Measurements from ENCODE around the gene NLGN1. TPM values are rescaled to one million over a fixed set of nuclear protein-coding genes. Genes with fewer than 3 reads are reported as not detected.
A peak's percentile ranks its signal among the peaks of the same experiment; 100 is the strongest.

Gene NLGN1
- total and polyA plus RNA-seq, 4 experiments from 2014 or later, result not detected

DNA sequence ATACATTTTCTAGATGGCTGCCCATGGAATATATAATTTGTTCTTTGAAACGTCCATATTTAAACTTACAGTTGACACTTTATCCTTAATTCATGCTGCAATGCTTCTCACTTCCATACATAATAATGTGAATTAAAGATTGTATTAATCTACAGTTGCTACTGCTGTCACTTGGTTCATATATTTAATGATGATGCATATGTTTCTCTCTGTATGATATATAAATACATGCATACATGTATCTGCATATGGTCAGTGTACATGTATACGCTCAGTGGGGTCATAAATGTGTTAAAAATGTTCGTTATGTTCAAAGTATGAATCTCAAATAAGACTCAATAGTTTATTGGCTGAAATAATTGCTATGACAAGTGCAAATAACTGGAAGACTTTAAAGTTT, 382.5 kb downstream of the NLGN1 start:
- no peaks in the 10 kb centered on the region for H3K4me1 Mint-ChIP-seq
- no peaks in the 10 kb centered on the region for H3K4me1 ChIP-seq (ENCODE audit: insufficient read depth, low read length)
- no peaks in the 10 kb centered on the region for H3K27me3 Mint-ChIP-seq
- intact Hi-C loops (cut with micrococcal nuclease), result no loop called here
- DNase-seq, result no peak
- H3K27ac Mint-ChIP-seq, result no peak overlapping the region
- H3K27me3 ChIP-seq (ENCODE audit: insufficient read depth, low read length), result no peaks in the 10 kb centered on the region
- ChIA-PET POLR2A (ENCODE audit: partially characterized antibody) (no interaction called here), CTCF (ENCODE audit: partially characterized antibody) (no interaction called here)
- no peak overlapping the region for H3K4me3 ChIP-seq (ENCODE audit: low read length in 2 of 2)
- H3K9me3 ChIP-seq (ENCODE audit: control insufficient read depth in 1 of 2, low read length in 2 of 2), result no peaks in the 10 kb centered on the region
- H3K9me3 Mint-ChIP-seq, result peaks cover 0 to 5% (median 0%) of the 10 kb centered on the region in 8 donors
- no peak overlapping the region for H3K4me3 Mint-ChIP-seq
- no peaks in the 10 kb centered on the region for H3K36me3 ChIP-seq (ENCODE audit: insufficient read depth, low read length)
- H3K27ac ChIP-seq (ENCODE audit: low read depth, low read length), result no peak overlapping the region
- H3K36me3 Mint-ChIP-seq, result no peaks in the 10 kb centered on the region

DNA sequence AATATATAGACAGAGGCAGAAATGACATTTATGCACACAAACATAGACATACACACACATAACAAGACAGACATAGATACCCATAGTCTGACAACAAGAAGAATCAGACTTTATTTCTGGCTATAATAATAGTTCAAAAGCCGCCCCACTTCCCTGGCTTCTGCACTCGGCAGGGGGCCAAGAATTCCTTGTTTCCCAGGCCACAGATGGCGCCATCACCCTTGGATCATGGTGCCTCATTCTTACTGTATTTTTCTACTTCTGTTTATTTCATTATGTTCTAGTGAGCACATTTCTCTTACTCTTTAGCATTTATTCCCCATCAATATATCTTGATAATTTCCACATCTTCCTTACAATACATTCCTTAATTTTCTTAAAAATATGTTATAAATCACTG, 387.5 kb downstream of the NLGN1 start:
- CTCF ChIA-PET (ENCODE audit: partially characterized antibody), result no interaction called here
- Histone ChIP-seq H3K9me3 (ENCODE audit: control insufficient read depth in 1 of 2, low read length in 2 of 2) (no peaks in the 10 kb centered on the region), H3K4me3 (ENCODE audit: low read length in 2 of 2) (no peak overlapping the region), H3K36me3 (ENCODE audit: insufficient read depth, low read length) (no peaks in the 10 kb centered on the region), H3K27me3 (ENCODE audit: insufficient read depth, low read length) (no peaks in the 10 kb centered on the region), H3K27ac (ENCODE audit: low read depth, low read length) (no peak overlapping the region), H3K4me1 (ENCODE audit: insufficient read depth, low read length) (no peaks in the 10 kb centered on the region)
- H3K27me3 Mint-ChIP-seq, result no peaks in the 10 kb centered on the region
- H3K9me3 Mint-ChIP-seq, result peaks cover 0 to 2% (median 0%) of the 10 kb centered on the region in 8 donors
- no peaks in the 10 kb centered on the region for H3K36me3 Mint-ChIP-seq
- peak overlapping the region in 1 of 7 donors; percentile 6 for H3K27ac Mint-ChIP-seq
- no peaks in the 10 kb centered on the region for H3K4me1 Mint-ChIP-seq
- no peak for DNase-seq
- no peak overlapping the region for H3K4me3 Mint-ChIP-seq
- intact Hi-C loops (cut with micrococcal nuclease), result no loop called here
- POLR2A ChIA-PET (ENCODE audit: partially characterized antibody), result no interaction called here

DNA sequence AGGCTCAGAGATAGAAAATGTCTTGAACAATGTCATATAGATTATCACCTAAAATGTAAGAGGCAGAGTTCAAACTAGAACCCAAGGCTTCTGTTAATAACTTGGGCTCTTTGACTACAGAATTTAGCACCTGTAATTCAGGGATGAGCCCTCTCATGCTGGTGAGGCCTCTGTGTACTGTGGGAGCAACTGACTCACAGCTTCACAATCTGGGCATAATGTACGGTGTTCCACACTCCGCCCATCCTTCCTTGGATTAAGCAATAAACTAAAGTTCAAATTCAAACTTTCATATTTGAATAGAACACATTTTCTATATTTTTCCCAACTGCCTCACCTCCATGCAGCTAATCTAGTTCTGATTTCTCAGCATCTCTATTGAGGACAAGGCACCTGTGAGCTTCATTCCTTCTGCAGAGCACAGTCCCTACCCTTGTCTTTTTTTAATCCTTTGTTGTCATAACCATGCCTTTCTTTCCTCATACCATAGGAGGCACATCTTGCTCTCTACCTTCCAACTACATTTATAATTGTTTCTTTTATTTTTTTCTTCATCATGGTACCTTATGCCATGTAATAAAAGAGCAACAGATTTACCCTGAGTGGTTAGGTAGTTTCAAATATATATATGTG, 392.1 kb downstream of the NLGN1 start:
- no peaks in the 10 kb centered on the region for H3K27me3 Mint-ChIP-seq
- Histone ChIP-seq H3K36me3 (ENCODE audit: insufficient read depth, low read length) (no peaks in the 10 kb centered on the region), H3K27me3 (ENCODE audit: insufficient read depth, low read length) (no peaks in the 10 kb centered on the region), H3K27ac (ENCODE audit: low read depth, low read length) (no peak overlapping the region), H3K9me3 (ENCODE audit: control insufficient read depth in 1 of 2, low read length in 2 of 2) (no peaks in the 10 kb centered on the region), H3K4me1 (ENCODE audit: insufficient read depth, low read length) (no peaks in the 10 kb centered on the region), H3K4me3 (ENCODE audit: low read length in 2 of 2) (no peak overlapping the region)
- intact Hi-C loops (cut with micrococcal nuclease), result no loop called here
- H3K4me1 Mint-ChIP-seq, result no peaks in the 10 kb centered on the region
- ChIA-PET POLR2A (ENCODE audit: partially characterized antibody) (no interaction called here), CTCF (ENCODE audit: partially characterized antibody) (no interaction called here)
- H3K36me3 Mint-ChIP-seq, result no peaks in the 10 kb centered on the region
- H3K9me3 Mint-ChIP-seq, result peaks cover 0 to 7% (median 0%) of the 10 kb centered on the region in 8 donors
- no peak overlapping the region for H3K27ac Mint-ChIP-seq
- no peak for DNase-seq
- no peak overlapping the region for H3K4me3 Mint-ChIP-seq

DNA sequence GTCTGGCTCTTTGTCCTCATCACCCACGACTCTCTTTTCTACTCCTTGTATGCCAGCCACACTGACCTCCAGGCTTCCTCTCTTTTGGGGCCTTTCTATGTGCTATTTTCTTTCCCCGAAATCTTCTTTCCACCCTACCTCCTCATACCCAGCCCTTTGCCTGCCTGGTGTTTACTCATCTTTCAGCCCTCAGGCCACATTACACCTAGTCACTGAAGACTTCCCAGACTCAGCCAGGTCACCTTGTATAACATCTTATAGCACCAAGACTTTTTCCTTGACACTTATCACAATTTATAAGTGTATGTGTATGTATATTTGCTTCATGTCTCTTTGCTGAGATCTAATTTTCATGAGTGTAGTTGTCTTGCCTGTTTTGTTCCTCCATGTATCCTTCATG, 396.4 kb downstream of the NLGN1 start:
- intact Hi-C loops (cut with micrococcal nuclease), result no loop called here
- H3K27me3 Mint-ChIP-seq, result no peaks in the 10 kb centered on the region
- Histone ChIP-seq H3K4me1 (ENCODE audit: insufficient read depth, low read length) (no peaks in the 10 kb centered on the region), H3K27me3 (ENCODE audit: insufficient read depth, low read length) (no peaks in the 10 kb centered on the region), H3K36me3 (ENCODE audit: insufficient read depth, low read length) (no peaks in the 10 kb centered on the region), H3K9me3 (ENCODE audit: control insufficient read depth in 1 of 2, low read length in 2 of 2) (no peaks in the 10 kb centered on the region), H3K4me3 (ENCODE audit: low read length in 2 of 2) (no peak overlapping the region), H3K27ac (ENCODE audit: low read depth, low read length) (no peak overlapping the region)
- ChIA-PET POLR2A (ENCODE audit: partially characterized antibody) (no interaction called here), CTCF (ENCODE audit: partially characterized antibody) (no interaction called here)
- no peaks in the 10 kb centered on the region for H3K4me1 Mint-ChIP-seq
- H3K36me3 Mint-ChIP-seq, result no peaks in the 10 kb centered on the region
- no peak overlapping the region for H3K27ac Mint-ChIP-seq
- H3K4me3 Mint-ChIP-seq, result no peak overlapping the region
- no peak for DNase-seq
- peaks cover 0 to 7% (median 0%) of the 10 kb centered on the region in 8 donors for H3K9me3 Mint-ChIP-seq

DNA sequence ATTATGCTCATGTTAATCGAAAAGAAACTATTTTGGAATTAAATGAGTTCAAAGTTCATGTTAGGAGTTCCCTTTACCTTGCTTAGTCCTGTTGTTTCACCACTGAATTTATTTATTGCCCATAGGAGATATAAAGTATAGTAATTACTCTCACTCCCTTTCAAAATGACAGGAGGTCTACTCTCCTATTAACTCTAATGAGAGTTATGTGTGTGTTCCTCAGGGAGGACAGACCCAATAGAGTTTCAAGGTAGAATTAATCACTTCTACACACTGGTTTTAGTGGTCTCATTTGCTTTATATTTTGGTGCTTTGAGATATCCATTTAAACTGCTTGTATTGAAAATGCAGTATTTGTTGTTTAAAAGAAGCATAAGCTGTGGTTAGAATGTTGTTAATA, 398.9 kb downstream of the NLGN1 start:
- Histone ChIP-seq H3K27ac (ENCODE audit: low read depth, low read length) (no peak overlapping the region), H3K4me1 (ENCODE audit: insufficient read depth, low read length) (no peaks in the 10 kb centered on the region), H3K4me3 (ENCODE audit: low read length in 2 of 2) (no peak overlapping the region), H3K27me3 (ENCODE audit: insufficient read depth, low read length) (no peaks in the 10 kb centered on the region), H3K36me3 (ENCODE audit: insufficient read depth, low read length) (no peaks in the 10 kb centered on the region), H3K9me3 (ENCODE audit: control insufficient read depth in 1 of 2, low read length in 2 of 2) (no peaks in the 10 kb centered on the region)
- CTCF ChIA-PET (ENCODE audit: partially characterized antibody), result no interaction called here
- no peak overlapping the region for H3K27ac Mint-ChIP-seq
- peaks cover 0 to 5% (median under 1%) of the 10 kb centered on the region in 8 donors for H3K9me3 Mint-ChIP-seq
- no peaks in the 10 kb centered on the region for H3K36me3 Mint-ChIP-seq
- intact Hi-C loops (cut with micrococcal nuclease), result no loop called here
- no peaks in the 10 kb centered on the region for H3K4me1 Mint-ChIP-seq
- H3K4me3 Mint-ChIP-seq, result no peak overlapping the region
- DNase-seq, result no peak
- POLR2A ChIA-PET (ENCODE audit: partially characterized antibody), result no interaction called here
- no peaks in the 10 kb centered on the region for H3K27me3 Mint-ChIP-seq

GRCh38 chr3:173796890-173797289, 399.3 kb downstream of the NLGN1 start:
- intact Hi-C loops (cut with micrococcal nuclease), result no loop called here
- Mint-ChIP-seq H3K4me1 (no peaks in the 10 kb centered on the region), H3K36me3 (no peaks in the 10 kb centered on the region), H3K9me3 (peaks cover 0 to 5% (median under 1%) of the 10 kb centered on the region in 8 donors), H3K4me3 (no peak overlapping the region), H3K27me3 (no peaks in the 10 kb centered on the region), H3K27ac (no peak overlapping the region)
- H3K4me3 ChIP-seq (ENCODE audit: low read length in 2 of 2), result no peak overlapping the region
- no peaks in the 10 kb centered on the region for H3K4me1 ChIP-seq (ENCODE audit: insufficient read depth, low read length)
- no peaks in the 10 kb centered on the region for H3K36me3 ChIP-seq (ENCODE audit: insufficient read depth, low read length)
- H3K27me3 ChIP-seq (ENCODE audit: insufficient read depth, low read length), result no peaks in the 10 kb centered on the region
- ChIA-PET CTCF (ENCODE audit: partially characterized antibody) (no interaction called here), POLR2A (ENCODE audit: partially characterized antibody) (no interaction called here)
- DNase-seq, result no peak
- no peak overlapping the region for H3K27ac ChIP-seq (ENCODE audit: low read depth, low read length)
- H3K9me3 ChIP-seq (ENCODE audit: control insufficient read depth in 1 of 2, low read length in 2 of 2), result no peaks in the 10 kb centered on the region

DNA sequence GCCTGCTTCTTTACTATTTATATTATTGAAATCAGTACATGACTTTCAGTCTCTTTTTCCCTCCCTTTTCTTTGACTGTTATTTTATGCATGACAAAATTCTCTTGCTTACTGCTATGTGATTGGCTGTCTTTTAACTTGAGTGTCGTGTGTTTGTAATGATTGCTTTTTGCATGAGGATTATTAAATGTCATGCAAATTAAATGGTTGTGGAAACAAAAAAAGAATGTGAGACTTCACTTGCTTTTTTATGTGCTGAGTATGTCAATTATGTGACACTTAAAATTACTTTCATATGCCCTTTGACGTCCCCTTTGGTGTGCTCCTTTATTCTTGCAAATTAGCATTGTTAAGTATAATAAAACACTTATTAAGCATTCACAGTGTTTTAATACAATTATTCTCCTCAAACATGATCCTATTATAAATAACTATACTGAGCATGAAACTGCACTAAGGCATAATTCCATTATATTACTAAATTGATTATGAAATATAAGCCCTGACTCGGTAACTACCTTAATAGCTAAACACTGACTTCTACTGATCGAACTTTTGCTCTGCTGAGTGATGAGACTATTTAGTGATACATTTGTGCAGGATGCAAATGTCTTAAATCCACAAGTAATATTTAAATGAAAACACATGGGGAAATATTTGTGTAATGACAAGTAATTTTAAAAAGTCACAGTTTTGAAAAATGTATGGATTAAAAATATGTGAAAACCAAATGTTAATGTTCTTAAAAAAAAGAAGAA, 401.7 kb downstream of the NLGN1 start:
- POLR2A ChIA-PET (ENCODE audit: partially characterized antibody), result no interaction called here
- H3K4me1 ChIP-seq (ENCODE audit: insufficient read depth, low read length), result no peaks in the 10 kb centered on the region
- CTCF ChIA-PET (ENCODE audit: partially characterized antibody), result no interaction called here
- H3K27ac ChIP-seq (ENCODE audit: low read depth, low read length), result no peak overlapping the region
- Mint-ChIP-seq H3K4me3 (no peak overlapping the region), H3K27ac (no peak overlapping the region), H3K27me3 (no peaks in the 10 kb centered on the region), H3K36me3 (no peaks in the 10 kb centered on the region), H3K9me3 (peaks cover 0 to 4% (median 0%) of the 10 kb centered on the region in 8 donors), H3K4me1 (no peaks in the 10 kb centered on the region)
- H3K36me3 ChIP-seq (ENCODE audit: insufficient read depth, low read length), result no peaks in the 10 kb centered on the region
- intact Hi-C loops (cut with micrococcal nuclease), result no loop called here
- no peaks in the 10 kb centered on the region for H3K27me3 ChIP-seq (ENCODE audit: insufficient read depth, low read length)
- DNase-seq, result no peak
- H3K4me3 ChIP-seq (ENCODE audit: low read length in 2 of 2), result no peak overlapping the region
- no peaks in the 10 kb centered on the region for H3K9me3 ChIP-seq (ENCODE audit: control insufficient read depth in 1 of 2, low read length in 2 of 2)
